GM12878 (cell line): ENCODE measurements around the gene CCL20. TPM values are rescaled to one million over a fixed set of nuclear protein-coding genes. Genes with fewer than 3 reads are reported as not detected.

ENCODE experiments used
- ATAC-seq: fragments of 200-7000 bp; cut with Tn5 transposase; 3 replicates; pipeline ENCODE4 v1.9.1; 2020; ENCODE audit warnings: mild to moderate bottlenecking, moderate library complexity
- BruUV-seq: library from RNA; stranded (reverse); fragments of 400-500 nt; replicated peaks from 2 replicates; lab custom pipeline; 2021; lab: Mats Ljungman, UMichigan
- CTCF ChIA-PET: fragments of 300-600 bp; sonication (Branson Sonifier 250); formaldehyde crosslinking; extraction: SDS; loops from one replicate; lab custom pipeline; 2021; ENCODE audit warnings: inconsistent platforms; lab: Yijun Ruan, JAX
- POLR2A ChIA-PET: fragments of 350-600 bp; formaldehyde crosslinking; extraction: SDS; loops from one replicate; lab custom pipeline; 2021; ENCODE audit warnings: inconsistent platforms; lab: Charles Lee
- RAD21 ChIA-PET: fragments of 300-600 bp; sonication (Branson Sonifier 250); formaldehyde crosslinking; loops from one replicate; lab custom pipeline; 2023; ENCODE audit warnings: antibody characterized with exemption; ENCODE audit not compliant: unreplicated experiment; lab: Charles Lee
- SMC1A ChIA-PET: fragments of 300-600 bp; sonication (Branson Sonifier 250); formaldehyde crosslinking; loops from one replicate; lab custom pipeline; 2023; ENCODE audit not compliant: unreplicated experiment, uncharacterized antibody; lab: Charles Lee
- DNase-seq: peaks from one replicate; pipeline ENCODE4 v3.0.0-alpha.2; 2011; ENCODE audit warnings: low read depth, low spot score
- FAIRE-seq: peaks from 3 replicates; lab custom pipeline; 2011; peaks lifted over from hg19 to GRCh38; lab: Jason Lieb, UNC
- H2AFZ ChIP-seq: 2 replicates; pipeline ENCODE4 v1.6.0; 2011; ENCODE audit warnings: low read depth, low read length, control low read depth; ENCODE audit not compliant: control insufficient read depth
- H3K27ac ChIP-seq: 2 replicates; pipeline ENCODE4 v1.5.1; 2011; ENCODE audit warnings: control low read depth; ENCODE audit not compliant: control insufficient read depth, insufficient read depth
- H3K27me3 ChIP-seq, 2 experiments: replicated peaks in 1 of 2; 2 replicates each; pipeline versions ENCODE4 v1.6.0 to v1.6.1; 2011; ENCODE audit warnings: low read length in 1 of 2; ENCODE audit not compliant: control insufficient read depth in 2 of 2, insufficient read depth in 2 of 2
- H3K36me3 ChIP-seq, 2 experiments: 2 replicates each; pipeline ENCODE4 v1.5.1; 2011; ENCODE audit warnings: low read length in 1 of 2; ENCODE audit not compliant: control insufficient read depth in 2 of 2, insufficient read depth in 2 of 2
- H3K4me1 ChIP-seq: 2 replicates; pipeline ENCODE4 v1.6.1; 2011; ENCODE audit warnings: mild to moderate bottlenecking, low read length, moderate library complexity, mixed read lengths; ENCODE audit not compliant: control insufficient read depth, insufficient read depth
- H3K4me2 ChIP-seq: 2 replicates; pipeline ENCODE4 v1.6.0; 2011; ENCODE audit warnings: control low read depth; ENCODE audit not compliant: control insufficient read depth, insufficient read depth
- H3K4me3 ChIP-seq: fragments of 200-600 bp; sonication (generic); 2 replicates; pipeline ENCODE4 v1.5.1; 2016
- H3K79me2 ChIP-seq: 2 replicates; pipeline ENCODE4 v1.6.0; 2011; ENCODE audit warnings: low read length; ENCODE audit not compliant: control insufficient read depth, insufficient read depth
- H3K9ac ChIP-seq: 2 replicates; pipeline ENCODE4 v1.8.0; 2011; ENCODE audit warnings: low read length, control low read depth, mixed read lengths; ENCODE audit not compliant: control insufficient read depth, insufficient read depth
- H3K9me3 ChIP-seq: replicated peaks from 3 replicates; pipeline ENCODE4 v1.5.1; 2011; ENCODE audit warnings: mild to moderate bottlenecking, low read length; ENCODE audit not compliant: control insufficient read depth, insufficient read depth
- H4K20me1 ChIP-seq: 2 replicates; pipeline ENCODE4 v1.6.0; 2011; ENCODE audit not compliant: control insufficient read depth, insufficient read depth
- CUX1 ChIP-seq: IDR thresholded peaks from 2 replicates; pipeline ENCODE4 v1.6.1; 2012; ENCODE audit warnings: improper control_type of control experiment, low read depth, low read length; ENCODE audit not compliant: insufficient replicate concordance
- DPF2 ChIP-seq: fragments of 450-650 bp; IDR thresholded peaks from 2 replicates; pipeline ENCODE4 v1.6.1; 2017; ENCODE audit warnings: mild to moderate bottlenecking
- ELK1 ChIP-seq: IDR thresholded peaks from 2 replicates; pipeline ENCODE4 v1.6.1; 2012; ENCODE audit warnings: low read depth, low read length, improper control_type of control experiment
- KLF5 ChIP-seq: fragments of 450-650 bp; IDR thresholded peaks from 2 replicates; pipeline ENCODE4 v1.6.1; 2014; ENCODE audit warnings: mild to moderate bottlenecking; ENCODE audit not compliant: partially characterized antibody
- NR2F1 ChIP-seq: fragments of 450-650 bp; conservative IDR thresholded peaks from 2 replicates; pipeline ENCODE4 v1.6.1; 2017; ENCODE audit warnings: mild to moderate bottlenecking
- POU2F2 ChIP-seq: IDR thresholded peaks from 3 replicates; pipeline ENCODE4 v1.6.1; 2011; ENCODE audit warnings: low read depth, mild to moderate bottlenecking, low read length, borderline replicate concordance
- RBBP5 ChIP-seq: fragments of 200-600 bp; sonication (generic); conservative IDR thresholded peaks from 2 replicates; pipeline ENCODE4 v1.6.1; 2016
- REST ChIP-seq: IDR thresholded peaks from 2 replicates; pipeline ENCODE4 v1.6.1; 2012; ENCODE audit warnings: mild to moderate bottlenecking, low read depth, low read length
- ZNF384 ChIP-seq: IDR thresholded peaks from 2 replicates; pipeline ENCODE4 v1.6.1; 2012; ENCODE audit warnings: low read depth, mild to moderate bottlenecking, low read length, improper control_type of control experiment, borderline replicate concordance
- WGBS: methylation state at CpG from one replicate; pipeline ENCODE4 v1.1.6; 2016; ENCODE audit warnings: low lambda C conversion rate; ENCODE audit not compliant: insufficient replicate concordance, insufficient coverage; ENCODE audit errors: missing lambda C conversion rate; 5-methylcytosine and 5-hydroxymethylcytosine counted together
- in situ Hi-C: fragments of 300-500 bp; cut with MboI; formaldehyde crosslinking; loops from 9 replicates; pipeline ENCODE4 v1.14.3; 2018; ENCODE audit warnings: mixed read lengths
- intact Hi-C: fragments of 100-400 bp; cut with micrococcal nuclease; formaldehyde crosslinking; loops from one replicate; pipeline ENCODE4 v1.14.2; 2022; ENCODE audit not compliant: unreplicated experiment
- polyA plus RNA-seq, 11 experiments: library from polyadenylated mRNA; depleted of rRNA in 4 of 11; unstranded in 6 of 11; stranded (reverse) in 5 of 11; fragments of >200 nt; fragmentation: Nextera tagmentation in 4 of 11; fragmentation: Illumina TruSeq in 1 of 11; extraction: Ambion mirVana in 4 of 11; extraction: Trizol in 1 of 11; gene quantifications; 1 replicate in 1 of 11; 2 replicates in 10 of 11; pipeline versions ENCODE4 v1.2.1 to v1.2.3, GENCODE V29; 2011 to 2016; ENCODE audit warnings: inconsistent platforms in 2 of 11, missing spikeins in 2 of 11, low read depth in 1 of 11
- total RNA-seq, 4 experiments: library from RNA; depleted of rRNA in 3 of 4; stranded (reverse); fragments of >200 nt in 3 of 4; fragmentation: Illumina TruSeq in 1 of 4; extraction: Trizol in 1 of 4; gene quantifications; 2 replicates each; pipeline versions ENCODE4 v1.2.1 to v1.2.3, GENCODE V29; 2013 to 2021
- TF ChIP-seq, protein P1 (sequence below): fragments of 450-650 bp; IDR thresholded peaks from 2 replicates; pipeline ENCODE4 v1.6.1; 2017; ENCODE audit warnings: mild to moderate bottlenecking, low read depth, inconsistent platforms; ENCODE audit not compliant: poor library complexity, severe bottlenecking

Gene CCL20
- total and polyA plus RNA-seq, 10 of the 15 experiments (the other 5 are each of a cell fraction or from before 2014, with no cell fraction given), result 5.5 to 35.7 (median 15.6) TPM

DNA sequence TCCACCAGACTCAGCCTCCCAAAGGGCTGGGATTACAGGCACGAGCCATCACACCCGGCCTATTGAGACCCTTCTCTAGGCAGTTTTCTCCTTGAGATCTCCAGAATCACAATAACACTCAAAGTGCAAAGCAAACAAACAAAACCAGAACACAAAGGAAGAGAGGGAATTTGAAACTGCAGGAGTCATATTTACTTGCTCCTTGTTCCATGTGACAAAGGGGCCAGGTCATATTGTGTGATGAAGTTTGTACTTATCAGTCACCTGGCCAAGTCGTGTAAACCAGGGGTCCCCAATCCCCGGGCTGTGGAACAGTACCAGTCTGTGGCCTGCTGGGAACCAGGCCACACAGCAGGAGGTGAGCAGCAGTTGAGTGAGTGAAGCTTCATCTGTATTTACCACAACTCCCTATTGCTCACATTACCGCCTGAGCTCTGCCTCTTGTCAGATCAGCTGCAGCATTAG lies 41.4 kb upstream of the CCL20 start:
- intact Hi-C loops, result no loop called here
- WGBS, result 37% methylated on average over 5 of the region's 5 CpGs
- Histone ChIP-seq H3K9me3 (no peaks in the 10 kb centered on the region), H3K4me1 (no peaks in the 10 kb centered on the region), H3K9ac (no peak overlapping the region), H3K27me3 (no peaks in the 10 kb centered on the region), H2AFZ (no peak overlapping the region), H4K20me1 (no peaks in the 10 kb centered on the region), H3K4me2 (no peak overlapping the region), H3K27ac (no peak overlapping the region), H3K4me3 (no peak overlapping the region), H3K36me3 (no peaks in the 10 kb centered on the region), H3K79me2 (no peaks in the 10 kb centered on the region)
- ChIA-PET SMC1A (interaction anchor here (1.2 to 7.9 kb wide), 3 partner anchors 11 to 114 kb away, joined by 4 to 133 read pairs (median 7); no protein-coding TSS in a partner anchor), RAD21 (interaction anchor here (1.1 to 3.7 kb wide), 4 partner anchors 11 to 114 kb away, joined by 3 to 23 read pairs (median 5); no protein-coding TSS in a partner anchor), CTCF (interaction anchor here (0.8 to 13.3 kb wide), 8 partner anchors 11 to 366 kb away, joined by 3 to 387 read pairs (median 3); no protein-coding TSS in a partner anchor), POLR2A (no interaction called here)
- TF ChIP-seq ZNF384, result no peak
- no peak for TF ChIP-seq DPF2
- TF ChIP-seq NR2F1, result no peak
- TF ChIP-seq ELK1, result no peak
- TF ChIP-seq, protein P1, sequence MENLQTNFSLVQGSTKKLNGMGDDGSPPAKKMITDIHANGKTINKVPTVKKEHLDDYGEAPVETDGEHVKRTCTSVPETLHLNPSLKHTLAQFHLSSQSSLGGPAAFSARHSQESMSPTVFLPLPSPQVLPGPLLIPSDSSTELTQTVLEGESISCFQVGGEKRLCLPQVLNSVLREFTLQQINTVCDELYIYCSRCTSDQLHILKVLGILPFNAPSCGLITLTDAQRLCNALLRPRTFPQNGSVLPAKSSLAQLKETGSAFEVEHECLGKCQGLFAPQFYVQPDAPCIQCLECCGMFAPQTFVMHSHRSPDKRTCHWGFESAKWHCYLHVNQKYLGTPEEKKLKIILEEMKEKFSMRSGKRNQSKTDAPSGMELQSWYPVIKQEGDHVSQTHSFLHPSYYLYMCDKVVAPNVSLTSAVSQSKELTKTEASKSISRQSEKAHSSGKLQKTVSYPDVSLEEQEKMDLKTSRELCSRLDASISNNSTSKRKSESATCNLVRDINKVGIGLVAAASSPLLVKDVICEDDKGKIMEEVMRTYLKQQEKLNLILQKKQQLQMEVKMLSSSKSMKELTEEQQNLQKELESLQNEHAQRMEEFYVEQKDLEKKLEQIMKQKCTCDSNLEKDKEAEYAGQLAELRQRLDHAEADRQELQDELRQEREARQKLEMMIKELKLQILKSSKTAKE, result no peak
- TF ChIP-seq RBBP5, result no peak
- TF ChIP-seq KLF5, result no peak
- no peak for TF ChIP-seq CUX1
- TF ChIP-seq REST, result no peak
- no peak for TF ChIP-seq POU2F2
- FAIRE-seq, result no peak
- ATAC-seq, result no peak
- in situ Hi-C loops, result no loop called here
- DNase-seq, result no peak
- no TSS peak for BruUV-seq
